Measurements from ENCODE around the gene SUPT20HL1.

SUPT20HL1 gene

DNA sequence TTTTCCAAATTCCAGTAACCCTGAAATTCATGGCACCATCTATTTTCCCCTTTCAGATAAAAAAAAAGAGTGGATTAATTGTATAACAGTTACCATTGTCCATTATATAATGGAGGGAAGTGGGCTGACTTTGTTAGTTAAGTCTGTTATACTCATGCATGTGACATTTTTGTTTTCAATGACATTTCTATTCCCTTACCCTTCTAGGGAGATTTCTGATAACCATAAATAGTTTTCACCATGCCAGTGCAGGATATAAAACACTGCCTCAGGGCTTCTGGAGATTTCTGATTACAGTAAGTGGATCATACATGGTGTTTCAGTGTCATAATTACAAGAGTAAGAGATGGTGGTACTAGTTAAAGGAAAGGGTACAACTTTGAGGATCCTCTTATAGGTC is 45.5 kb downstream of the SUPT20HL1 start:
- DNase-seq: no peak

All from NCI-H446 (cell line).